Thoracic aorta (tissue), 2 donors: ENCODE measurements around the gene TGFBR2. TPM values are rescaled to one million over a fixed set of nuclear protein-coding genes. Genes with fewer than 3 reads are reported as not detected.

Experiments used
- ATAC-seq: fragments of 150-250 bp; one replicate; pipeline ENCODE4 v1.8.0; 2017; ENCODE audit warnings: low read depth; ENCODE audit not compliant: insufficient number of reproducible peaks, low FRiP score
- DNase-seq: peaks from one replicate; pipeline ENCODE4 v3.0.0-alpha.2; 2020; ENCODE audit warnings: low spot score
- H3K27ac ChIP-seq, 2 donors: fragments of 200-600 bp; sonication (generic); 1 replicate in 1 of 2; 2 replicates in 1 of 2; pipeline ENCODE4 v1.5.1; 2016; ENCODE audit warnings: mild to moderate bottlenecking in 2 of 2, moderate library complexity in 2 of 2
- H3K27me3 ChIP-seq: fragments of 200-600 bp; sonication (generic); replicated peaks from 2 replicates; pipeline ENCODE4 v1.6.0; 2016; ENCODE audit warnings: mild to moderate bottlenecking; ENCODE audit not compliant: insufficient read depth
- H3K36me3 ChIP-seq: fragments of 200-600 bp; sonication (generic); one replicate; pipeline ENCODE4 v1.5.1; 2016
- H3K4me1 ChIP-seq, 2 donors: fragments of 200-600 bp; sonication (generic); 1 replicate in 1 of 2; 2 replicates in 1 of 2; pipeline versions ENCODE4 v1.5.1 to v1.6.0; 2016; ENCODE audit warnings: low read depth in 2 of 2, mild to moderate bottlenecking in 1 of 2; ENCODE audit not compliant: control insufficient read depth in 1 of 2
- H3K4me3 ChIP-seq: fragments of 200-600 bp; sonication (generic); 2 replicates; pipeline ENCODE4 v1.5.1; 2016; ENCODE audit warnings: mild to moderate bottlenecking
- H3K9me3 ChIP-seq: fragments of 200-600 bp; sonication (generic); 2 replicates; pipeline ENCODE4 v1.5.1; 2016
- total RNA-seq, 2 donors: library from RNA; depleted of rRNA; stranded (reverse); fragments of >200 nt; gene quantifications; one replicate each; pipeline versions ENCODE4 v1.1.0 to v1.2.3, GENCODE V29; 2016
- TF ChIP-seq, protein P1 (sequence below): fragments of 200-600 bp; sonication (generic); IDR thresholded peaks from one replicate; pipeline ENCODE4 v1.5.1; 2019; ENCODE audit warnings: antibody characterized with exemption

TGFBR2 gene
- total RNA-seq, 2 donors from 2014 or later: 250 to 355 TPM

DNA sequence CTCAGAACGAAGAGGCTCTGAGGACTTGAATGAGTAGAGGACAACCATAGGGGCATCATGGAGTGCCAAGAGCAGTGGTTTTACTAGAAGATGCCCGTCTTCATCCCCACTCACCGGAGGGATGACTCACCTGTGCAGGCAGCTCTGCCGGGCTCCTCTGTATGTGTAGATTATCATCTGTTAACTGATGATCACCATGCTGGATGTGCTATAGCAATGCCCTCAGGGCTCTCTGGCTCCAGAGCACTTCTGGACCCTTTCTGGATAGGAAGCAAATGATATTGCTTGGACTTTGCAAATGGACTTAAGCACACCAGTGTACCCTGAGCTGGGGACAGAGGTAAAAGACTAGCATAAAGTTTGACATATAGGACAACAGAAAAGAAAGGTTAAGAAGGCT, 10.2 kb upstream of the TGFBR2 start:
- no peaks in the 10 kb centered on the region for H3K27me3 ChIP-seq
- peaks cover 13 to 14% of the 10 kb centered on the region in 2 donors for H3K4me1 ChIP-seq
- H3K9me3 ChIP-seq: no peaks in the 10 kb centered on the region
- no peak overlapping the region for H3K27ac ChIP-seq
- ATAC-seq: no peak
- H3K36me3 ChIP-seq: no peaks in the 10 kb centered on the region
- DNase-seq: no peak
- H3K4me3 ChIP-seq: no peak overlapping the region
- TF ChIP-seq, protein P1, sequence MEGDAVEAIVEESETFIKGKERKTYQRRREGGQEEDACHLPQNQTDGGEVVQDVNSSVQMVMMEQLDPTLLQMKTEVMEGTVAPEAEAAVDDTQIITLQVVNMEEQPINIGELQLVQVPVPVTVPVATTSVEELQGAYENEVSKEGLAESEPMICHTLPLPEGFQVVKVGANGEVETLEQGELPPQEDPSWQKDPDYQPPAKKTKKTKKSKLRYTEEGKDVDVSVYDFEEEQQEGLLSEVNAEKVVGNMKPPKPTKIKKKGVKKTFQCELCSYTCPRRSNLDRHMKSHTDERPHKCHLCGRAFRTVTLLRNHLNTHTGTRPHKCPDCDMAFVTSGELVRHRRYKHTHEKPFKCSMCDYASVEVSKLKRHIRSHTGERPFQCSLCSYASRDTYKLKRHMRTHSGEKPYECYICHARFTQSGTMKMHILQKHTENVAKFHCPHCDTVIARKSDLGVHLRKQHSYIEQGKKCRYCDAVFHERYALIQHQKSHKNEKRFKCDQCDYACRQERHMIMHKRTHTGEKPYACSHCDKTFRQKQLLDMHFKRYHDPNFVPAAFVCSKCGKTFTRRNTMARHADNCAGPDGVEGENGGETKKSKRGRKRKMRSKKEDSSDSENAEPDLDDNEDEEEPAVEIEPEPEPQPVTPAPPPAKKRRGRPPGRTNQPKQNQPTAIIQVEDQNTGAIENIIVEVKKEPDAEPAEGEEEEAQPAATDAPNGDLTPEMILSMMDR: no peak

DNA sequence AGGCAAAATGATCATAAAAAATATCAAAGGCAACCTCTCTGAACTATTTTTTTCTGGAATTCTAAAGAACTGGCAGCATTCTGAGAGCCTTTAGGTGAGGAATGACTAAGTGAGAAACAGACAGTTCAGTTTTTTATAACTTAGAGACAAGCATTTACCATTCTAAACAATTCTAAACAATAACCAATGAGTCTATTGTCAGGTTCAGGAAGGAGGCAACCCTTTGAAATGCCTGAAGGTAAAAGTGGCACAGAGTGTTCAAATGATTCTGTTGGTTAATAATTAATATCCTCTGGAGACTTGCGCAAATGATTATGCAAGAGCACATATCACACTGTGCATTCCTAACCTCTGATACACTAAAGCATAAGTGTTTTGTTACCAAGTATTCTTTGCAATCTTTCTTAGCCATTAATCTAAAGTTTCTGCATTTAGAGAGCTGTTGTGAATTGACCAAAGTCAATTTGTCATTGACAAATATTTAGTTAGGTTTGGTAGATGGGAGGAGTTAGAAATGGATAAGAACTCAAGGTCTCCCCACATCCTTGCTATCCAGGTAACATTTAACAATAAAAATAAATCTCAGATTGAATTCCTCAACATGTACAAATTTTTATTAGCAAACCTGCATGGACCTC, 9.2 kb upstream of the TGFBR2 start:
- ATAC-seq (peak; percentile 40), DNase-seq (no peak)
- no peaks in the 10 kb centered on the region for H3K9me3 ChIP-seq
- H3K4me1 ChIP-seq: peaks cover 13 to 14% of the 10 kb centered on the region in 2 donors
- no peaks in the 10 kb centered on the region for H3K36me3 ChIP-seq
- no peaks in the 10 kb centered on the region for H3K27me3 ChIP-seq
- peak overlapping the region in 1 of 2 donors; percentile 6 for H3K27ac ChIP-seq
- TF ChIP-seq, protein P1: no peak
- H3K4me3 ChIP-seq: no peak overlapping the region

DNA sequence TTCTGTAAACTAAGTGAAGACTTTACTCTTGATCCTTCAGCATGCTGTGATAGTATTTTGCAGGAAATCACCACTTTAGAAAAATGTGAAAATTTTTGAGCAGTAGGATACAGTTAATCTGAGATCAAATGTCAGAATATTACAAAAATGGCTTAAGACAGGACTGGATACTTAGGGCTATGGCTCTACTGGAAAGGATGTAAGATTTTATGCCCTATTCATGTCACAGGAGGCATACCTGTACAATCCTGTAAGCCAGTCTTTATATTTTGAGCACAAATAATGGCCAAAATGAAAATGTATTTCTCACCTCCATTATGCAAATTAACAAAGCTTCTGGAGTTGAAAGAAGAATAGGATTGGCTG, 8.6 kb upstream of the TGFBR2 start:
- Histone ChIP-seq H3K36me3 (no peaks in the 10 kb centered on the region), H3K9me3 (no peaks in the 10 kb centered on the region), H3K4me1 (peaks cover 13 to 14% of the 10 kb centered on the region in 2 donors), H3K27ac (peak overlapping the region in 1 of 2 donors; percentile 6), H3K27me3 (no peaks in the 10 kb centered on the region), H3K4me3 (no peak overlapping the region)
- no peak for DNase-seq
- ATAC-seq: no peak
- TF ChIP-seq, protein P1: no peak

DNA sequence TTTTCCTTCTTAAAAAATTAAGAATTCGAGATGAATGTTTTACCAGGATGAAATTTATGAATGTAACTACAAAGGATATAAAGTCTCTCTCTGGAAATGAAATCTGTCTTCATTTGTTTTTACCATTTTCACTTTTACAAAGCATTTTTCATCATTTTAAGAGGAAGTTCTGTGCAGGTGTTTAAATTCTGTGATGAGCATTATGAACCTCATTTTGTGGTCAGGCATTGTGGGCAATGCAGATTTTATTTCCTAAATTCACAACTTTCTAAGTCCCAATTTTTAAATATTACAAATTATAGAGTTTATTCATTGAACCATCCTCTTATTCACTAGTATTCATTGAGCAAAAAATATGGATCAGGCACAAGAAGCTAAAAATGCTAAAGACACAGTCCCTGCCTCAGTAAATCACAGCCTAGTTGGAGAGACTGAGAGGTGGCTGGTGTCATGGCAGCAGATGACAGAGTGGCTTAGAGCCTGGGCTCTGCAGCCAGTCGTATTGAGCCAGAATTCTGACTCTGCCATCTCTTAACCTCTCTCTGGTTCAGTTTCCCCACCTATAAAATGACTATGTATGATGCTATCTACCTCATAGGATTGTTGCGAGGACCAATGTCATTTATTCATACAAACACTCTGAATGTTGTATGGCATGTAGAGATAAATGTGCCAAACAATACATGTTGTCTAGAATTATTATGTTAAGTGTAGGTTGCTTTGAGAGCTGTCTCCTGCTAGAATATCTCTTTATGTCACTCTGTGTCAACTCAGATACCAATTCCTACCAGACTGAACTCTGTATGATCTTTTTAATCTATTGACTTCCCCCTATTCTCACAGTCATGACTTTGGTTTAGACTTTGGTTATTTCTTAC, 7.5 kb upstream of the TGFBR2 start:
- no peaks in the 10 kb centered on the region for H3K36me3 ChIP-seq
- TF ChIP-seq, protein P1: no peak
- H3K9me3 ChIP-seq: no peaks in the 10 kb centered on the region
- H3K27me3 ChIP-seq: no peaks in the 10 kb centered on the region
- peaks cover 13 to 17% of the 10 kb centered on the region in 2 donors for H3K4me1 ChIP-seq
- DNase-seq (no peak), ATAC-seq (no peak)
- H3K27ac ChIP-seq: no peak overlapping the region
- H3K4me3 ChIP-seq: no peak overlapping the region

DNA sequence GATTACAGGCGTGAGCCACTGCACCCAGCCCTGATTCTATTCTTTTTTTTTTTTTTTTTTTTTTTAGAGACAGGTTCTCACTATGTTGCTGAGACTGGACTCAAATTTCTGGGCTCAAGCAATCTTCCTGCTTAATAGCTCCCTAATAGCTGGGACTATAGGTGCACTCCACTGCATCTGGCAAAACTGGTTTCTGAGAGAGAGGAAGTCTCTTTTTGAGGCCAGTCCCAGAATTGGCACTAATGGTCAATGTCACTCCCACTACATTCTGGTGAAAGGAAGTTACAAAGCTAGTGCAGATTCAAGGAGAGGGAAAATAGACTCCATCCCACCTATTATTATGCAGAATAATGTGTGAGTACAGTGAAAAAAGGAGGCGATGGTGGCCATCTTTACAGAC, 5.8 kb upstream of the TGFBR2 start:
- Histone ChIP-seq H3K27ac (no peak overlapping the region), H3K9me3 (no peaks in the 10 kb centered on the region), H3K36me3 (no peaks in the 10 kb centered on the region), H3K4me3 (no peak overlapping the region), H3K27me3 (no peaks in the 10 kb centered on the region), H3K4me1 (peaks cover 15 to 22% of the 10 kb centered on the region in 2 donors)
- ATAC-seq: no peak
- TF ChIP-seq, protein P1: no peak
- no peak for DNase-seq
